GM21717 (cell line): ENCODE measurements around the gene ASTN2.

ENCODE experiments used
- ATAC-seq: cut with Tn5 transposase; IDR thresholded peaks from one replicate; pipeline ENCODE4 v1.9.1; 2021; ENCODE audit warnings: mild to moderate bottlenecking, moderate library complexity; ENCODE audit not compliant: unreplicated experiment

ASTN2 gene

DNA sequence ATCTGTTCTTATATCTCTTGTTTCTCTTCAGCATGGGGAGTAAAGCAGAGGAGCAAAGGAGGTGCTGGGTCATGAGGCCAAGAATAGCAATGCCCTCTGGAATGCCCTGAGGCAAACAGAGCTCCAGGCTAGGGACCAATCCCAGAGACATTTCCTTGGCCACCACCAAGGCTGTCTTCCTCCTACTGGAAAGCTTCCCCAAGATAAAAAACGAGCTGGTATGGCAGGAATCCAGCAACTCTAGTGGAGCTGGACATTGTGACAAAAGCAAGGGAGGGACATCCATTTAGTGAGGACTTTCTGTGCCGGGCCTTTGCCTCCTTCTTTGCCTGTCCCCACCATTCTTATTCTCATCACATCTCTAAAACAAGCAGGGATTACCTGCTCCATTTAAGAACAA is 161.6 kb downstream of the ASTN2 start:
- ATAC-seq, result no peak

DNA sequence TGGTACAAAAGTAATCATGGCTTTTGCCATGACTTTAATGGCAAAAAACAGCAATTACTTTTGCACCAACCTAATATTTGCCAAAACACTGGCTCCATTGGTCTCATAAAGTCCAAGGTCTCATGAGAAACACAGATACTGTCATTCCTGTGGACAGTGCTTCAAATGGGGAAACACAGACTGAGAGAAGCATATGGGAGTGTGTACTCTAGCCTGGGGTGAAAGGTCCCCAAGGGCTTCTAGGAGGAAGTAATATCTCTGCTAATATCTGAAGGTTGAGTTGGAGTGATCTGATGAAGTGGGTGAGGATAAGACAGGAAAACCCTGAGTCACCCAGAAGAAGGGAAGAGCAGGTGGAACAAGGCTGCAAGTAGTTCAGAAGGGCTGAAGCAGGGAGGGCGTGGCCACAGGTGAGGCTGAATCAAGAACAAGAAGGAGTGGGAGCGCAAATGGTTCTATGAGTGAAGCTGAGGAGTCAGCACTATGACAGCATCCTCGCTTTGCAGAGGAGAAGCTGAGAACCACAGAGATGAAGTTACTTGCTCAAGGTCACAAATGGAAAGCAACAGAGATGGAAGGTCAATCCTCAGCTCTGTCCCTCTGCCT is 164.1 kb downstream of the ASTN2 start:
- no peak for ATAC-seq

DNA sequence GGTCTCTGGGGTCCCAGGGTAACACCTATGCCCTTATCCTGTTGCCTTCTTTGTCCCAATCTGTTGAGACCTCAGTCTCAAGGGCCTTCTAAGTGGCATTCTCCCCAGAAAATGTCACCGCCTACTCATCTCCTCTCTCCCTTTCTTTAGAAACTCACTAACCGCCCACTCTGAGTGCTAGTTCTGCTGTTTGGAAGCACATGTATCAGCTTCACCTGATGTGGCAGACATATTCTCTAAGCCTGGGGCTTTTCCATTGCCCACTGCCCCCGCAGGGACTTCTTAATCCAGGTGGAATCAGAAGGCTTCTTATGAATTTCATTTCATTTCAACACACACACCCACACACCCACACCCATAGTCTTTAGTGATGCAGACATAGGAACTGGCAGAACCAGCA is 165.1 kb downstream of the ASTN2 start:
- no peak for ATAC-seq

GRCh38 chr9:117247266-117247665 is 167.6 kb downstream of the ASTN2 start:
- ATAC-seq, result no peak

- ATAC-seq, result no peak
Observed at GRCh38 chr9:117245175-117245829, 169.6 kb downstream of the ASTN2 start.

GRCh38 chr9:117242082-117242481 is 172.8 kb downstream of the ASTN2 start:
- no peak for ATAC-seq

DNA sequence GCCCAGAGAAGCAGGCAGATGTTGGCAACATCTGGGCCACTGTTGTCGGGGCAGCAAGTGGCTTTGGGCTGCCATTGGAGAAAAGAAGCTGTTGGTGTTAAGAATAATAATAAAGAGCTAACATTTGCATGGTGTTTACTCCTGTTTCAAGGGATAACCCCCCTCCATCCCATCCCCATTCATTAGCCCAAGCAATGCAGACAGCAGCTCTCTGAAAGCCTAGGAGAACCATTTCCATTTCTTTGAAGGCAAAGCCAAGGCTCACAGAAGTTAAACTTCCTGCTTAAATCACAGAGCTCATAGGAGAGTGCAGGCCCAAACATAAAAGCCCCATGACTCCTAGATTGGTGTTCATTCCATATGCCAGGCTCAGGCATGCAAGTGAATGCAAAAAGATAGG is 175.4 kb downstream of the ASTN2 start:
- no peak for ATAC-seq

- ATAC-seq, result no peak
Observed at GRCh38 chr9:117234103-117234502, 180.8 kb downstream of the ASTN2 start.

DNA sequence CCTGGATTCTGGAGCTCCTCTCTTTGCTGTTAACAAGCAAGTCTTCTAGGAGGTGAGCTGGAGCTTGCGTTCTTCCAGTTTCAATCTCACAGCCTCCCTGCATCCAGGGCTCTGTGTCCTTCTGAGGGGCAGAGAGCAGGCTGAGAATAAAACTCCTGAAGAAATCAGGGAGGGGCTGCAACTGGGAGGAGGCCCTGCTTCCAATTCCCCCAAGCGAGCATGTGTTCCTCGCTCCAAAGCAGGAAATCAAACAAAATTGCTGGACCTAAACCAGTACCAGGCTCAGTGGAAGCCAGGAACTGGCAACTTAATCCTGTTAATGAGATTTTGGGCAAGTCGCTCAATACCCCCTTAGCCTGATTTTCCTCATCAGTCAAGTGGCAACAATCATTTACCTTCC is 181.8 kb downstream of the ASTN2 start:
- no peak for ATAC-seq

- ATAC-seq, result no peak
Observed at GRCh38 chr9:117232281-117232680, 182.6 kb downstream of the ASTN2 start.

GRCh38 chr9:117231012-117231411 is 183.8 kb downstream of the ASTN2 start:
- no peak for ATAC-seq

- ATAC-seq, result no peak
Observed at GRCh38 chr9:117224695-117225094, 190.2 kb downstream of the ASTN2 start.

DNA sequence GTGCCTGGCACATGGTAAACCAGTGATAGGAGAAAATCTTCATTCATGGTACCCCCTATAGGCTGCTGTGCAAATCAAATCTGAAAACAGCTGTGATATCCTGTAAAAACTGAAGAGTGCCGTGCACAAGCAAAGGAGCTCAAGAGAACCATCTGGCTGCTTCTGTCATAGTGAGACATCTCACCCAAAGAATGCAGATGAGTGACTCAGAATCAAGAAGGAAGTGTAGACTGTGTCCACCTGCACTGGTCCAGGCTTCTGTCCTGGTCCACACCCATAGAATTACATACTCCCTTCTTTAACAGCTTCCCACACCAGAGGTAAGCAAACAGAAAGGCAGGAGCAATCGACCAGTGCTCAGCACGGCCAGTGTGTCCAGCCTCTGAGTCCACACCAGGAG is 195.9 kb downstream of the ASTN2 start:
- ATAC-seq, result no peak

GRCh38 chr9:117214416-117214815 is 200.4 kb downstream of the ASTN2 start:
- ATAC-seq, result no peak

DNA sequence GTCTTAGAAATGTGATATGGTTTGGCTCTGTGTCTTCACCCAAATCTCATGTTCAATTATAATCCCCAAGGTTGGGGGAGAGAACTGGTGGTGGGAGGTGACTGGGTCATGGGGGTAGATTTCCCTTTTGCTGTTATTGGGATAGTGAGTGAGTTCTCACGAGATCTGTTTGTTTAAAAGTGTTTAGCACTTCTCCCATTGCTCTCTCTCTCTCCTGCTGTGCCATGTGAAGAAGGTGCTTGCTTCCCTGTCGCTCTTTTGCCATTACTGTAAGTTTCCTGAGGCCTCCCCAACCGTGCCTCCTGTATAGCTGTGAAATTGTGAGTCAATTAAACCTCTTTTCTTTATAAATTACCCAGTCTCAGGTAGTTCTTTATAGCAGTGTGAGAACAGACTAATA is 203.6 kb downstream of the ASTN2 start:
- ATAC-seq, result no peak

- ATAC-seq, result no peak
Observed at GRCh38 chr9:117205806-117206205, 209.1 kb downstream of the ASTN2 start.

DNA sequence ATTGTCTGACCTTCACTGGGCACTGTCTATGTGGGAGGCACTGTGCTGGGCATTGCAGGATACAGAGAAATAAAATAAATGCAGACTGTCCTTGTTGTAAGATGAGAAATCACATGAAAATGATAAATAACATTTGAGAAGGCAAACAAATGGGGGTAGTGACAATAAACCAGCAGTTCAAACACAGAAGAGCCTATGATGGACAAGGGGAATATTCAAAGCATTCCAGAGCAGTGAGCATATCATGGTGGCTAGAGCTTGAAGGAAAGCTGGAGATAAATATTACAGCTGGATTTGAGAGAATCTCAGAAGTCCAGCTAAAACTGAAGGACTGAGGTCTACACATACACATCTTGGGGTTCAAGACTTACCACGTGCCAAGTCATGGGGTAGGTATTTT is 209.9 kb downstream of the ASTN2 start:
- ATAC-seq, result no peak

- ATAC-seq, result no peak
Observed at GRCh38 chr9:117191504-117192261, 223.2 kb downstream of the ASTN2 start.

DNA sequence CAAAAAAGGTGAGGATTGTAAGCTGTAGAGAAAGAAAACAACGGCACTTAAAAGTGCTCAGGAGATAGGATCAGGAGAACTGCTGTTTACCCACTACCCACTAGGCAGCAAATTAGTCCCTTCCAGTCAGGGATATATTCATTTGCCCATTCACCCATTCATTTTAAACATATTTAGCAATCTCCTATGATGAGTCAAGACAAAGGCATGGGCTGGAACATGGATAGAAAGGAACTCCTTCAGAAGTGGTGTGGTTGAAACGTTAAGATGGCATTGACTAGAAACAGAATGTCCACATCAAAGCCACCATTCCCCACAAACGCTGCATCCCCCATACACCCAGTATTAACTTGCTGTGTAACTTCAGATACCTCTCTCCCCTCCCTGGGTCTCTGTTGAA is 225.7 kb downstream of the ASTN2 start:
- ATAC-seq, result no peak

- ATAC-seq, result no peak
Observed at GRCh38 chr9:117188394-117188793, 226.5 kb downstream of the ASTN2 start.

GRCh38 chr9:117187498-117187897 is 227.4 kb downstream of the ASTN2 start:
- no peak for ATAC-seq

GRCh38 chr9:117184173-117184572 is 230.7 kb downstream of the ASTN2 start:
- ATAC-seq, result no peak
